HepG2 (cell line): ENCODE measurements around the gene R3HDM1. TPM values are rescaled to one million over a fixed set of nuclear protein-coding genes. Genes with fewer than 3 reads are reported as not detected.

Source experiments
- ATAC-seq: fragments of 200-7000 bp; cut with Tn5 transposase; 3 replicates; pipeline ENCODE4 v1.9.1; 2020; ENCODE audit warnings: mild to moderate bottlenecking, moderate library complexity
- BruUV-seq: library from RNA; stranded (reverse); fragments of 400-500 nt; replicated peaks from 2 replicates; lab custom pipeline; 2021; lab: Mats Ljungman, UMichigan
- CTCF ChIA-PET: fragments of 300-600 bp; formaldehyde crosslinking; extraction: SDS; loops from one replicate; lab custom pipeline; 2021; ENCODE audit warnings: low total read pairs, inconsistent platforms, low intra/inter-chr PET ratio; lab: Yijun Ruan, JAX
- POLR2A ChIA-PET: fragments of 350-600 bp; sonication (Branson Sonifier 250); formaldehyde crosslinking; loops from one replicate; lab custom pipeline; 2020; ENCODE audit warnings: antibody characterized with exemption, inconsistent platforms; lab: Yijun Ruan, JAX
- DNase-seq: peaks from one replicate; pipeline ENCODE4 v3.0.0-alpha.2; 2015; ENCODE audit warnings: low spot score
- FAIRE-seq: peaks from 3 replicates; lab custom pipeline; 2011; peaks lifted over from hg19 to GRCh38; lab: Jason Lieb, UNC
- H2AFZ ChIP-seq: one replicate; pipeline ENCODE4 v1.6.1; 2011; ENCODE audit warnings: low read length, inconsistent platforms
- H3K27ac ChIP-seq: fragments of 300-600 bp; 3 replicates; pipeline ENCODE4 v1.8.0; 2011; ENCODE audit warnings: mixed run types, mild to moderate bottlenecking, mixed read lengths, low read length, inconsistent platforms; ENCODE audit not compliant: insufficient read depth; ENCODE audit errors: extremely low read length
- H3K27me3 ChIP-seq, 2 experiments: fragments of 200-600 bp in 1 of 2; 2 replicates in 1 of 2; 3 replicates in 1 of 2; pipeline versions ENCODE4 v1.6.0 to v1.8.0; 2011; ENCODE audit warnings: low read length in 2 of 2, mild to moderate bottlenecking in 2 of 2, moderate library complexity in 2 of 2, inconsistent platforms in 1 of 2; ENCODE audit not compliant: insufficient read depth in 2 of 2, control insufficient read depth in 1 of 2
- H3K36me3 ChIP-seq, 2 experiments: fragments of 200-600 bp in 1 of 2; replicated peaks in 1 of 2; 2 replicates in 1 of 2; 3 replicates in 1 of 2; pipeline versions ENCODE4 v1.5.1 to v1.8.0; 2011; ENCODE audit warnings: low read length in 2 of 2, inconsistent platforms in 1 of 2; ENCODE audit not compliant: insufficient read depth in 2 of 2, control insufficient read depth in 1 of 2
- H3K4me1 ChIP-seq: 2 replicates; pipeline ENCODE4 v1.5.1; 2012; ENCODE audit warnings: low read length, inconsistent platforms; ENCODE audit not compliant: insufficient read depth
- H3K4me2 ChIP-seq: 2 replicates; pipeline ENCODE4 v1.6.0; 2011; ENCODE audit warnings: low read depth, low read length, inconsistent platforms
- H3K4me3 ChIP-seq, 3 experiments: fragments of 200-600 bp in 1 of 3; sonication (generic), shearing (Covaris generic) in 1 of 3; replicated peaks in 1 of 3; 2 replicates each; pipeline ENCODE4 v1.5.1; 2011 to 2016; ENCODE audit warnings: low read length in 3 of 3, inconsistent platforms in 2 of 3, low read depth in 2 of 3, mild to moderate bottlenecking in 2 of 3, control low read depth in 1 of 3, mixed read lengths in 1 of 3; ENCODE audit not compliant: insufficient read depth in 1 of 3
- H3K79me2 ChIP-seq: one replicate; pipeline ENCODE4 v1.6.1; 2011; ENCODE audit warnings: low read length, inconsistent platforms; ENCODE audit not compliant: insufficient read depth
- H3K9ac ChIP-seq: 2 replicates; pipeline ENCODE4 v1.6.0; 2011; ENCODE audit warnings: mild to moderate bottlenecking, low read depth, low read length, inconsistent platforms; ENCODE audit not compliant: insufficient read depth
- H3K9me3 ChIP-seq: 2 replicates; pipeline ENCODE4 v1.5.1; 2012; ENCODE audit warnings: mild to moderate bottlenecking, low read length
- H4K20me1 ChIP-seq: 2 replicates; pipeline ENCODE4 v1.6.0; 2011; ENCODE audit warnings: inconsistent platforms, mild to moderate bottlenecking, low read length, moderate library complexity; ENCODE audit not compliant: insufficient read depth
- CEBPG ChIP-seq: IDR thresholded peaks from 2 replicates; pipeline ENCODE4 v1.6.1; 2016
- HNRNPUL1 ChIP-seq: fragments of 200-400 bp; formaldehyde crosslinking; IDR thresholded peaks from 2 replicates; pipeline ENCODE4 v1.6.1; 2017; ENCODE audit warnings: low read depth, mild to moderate bottlenecking, low read length, moderate library complexity
- RARA ChIP-seq: IDR thresholded peaks from 2 replicates; pipeline ENCODE4 v1.6.1; 2016; ENCODE audit warnings: missing genetic modification reagents, missing compliant biosample characterization
- ZNF563 ChIP-seq: sonication (generic); formaldehyde crosslinking; IDR thresholded peaks from 2 replicates; pipeline ENCODE4 v1.8.0; 2022; ENCODE audit warnings: mild to moderate bottlenecking, moderate library complexity, missing genetic modification reagents
- ZNF713 ChIP-seq: sonication (generic); formaldehyde crosslinking; IDR thresholded peaks from 2 replicates; pipeline ENCODE4 v1.4.0; 2020; ENCODE audit warnings: mild to moderate bottlenecking, missing genetic modification reagents
- WGBS: methylation state at CpG from one replicate; pipeline ENCODE4 v1.1.6; 2017; ENCODE audit warnings: low lambda C conversion rate; 5-methylcytosine and 5-hydroxymethylcytosine counted together
- in situ Hi-C: cut with HindIII; loops from 2 replicates; pipeline ENCODE4 v1.10.0; 2017; ENCODE audit warnings: low pct_unique_long_range_greater_than_20kb; ENCODE audit not compliant: extremely low pct_ligation_motif_present
- intact Hi-C: fragments of 100-400 bp; cut with micrococcal nuclease; formaldehyde crosslinking; loops from one replicate; pipeline ENCODE4 v1.10.0; 2022; ENCODE audit not compliant: unreplicated experiment
- polyA plus RNA-seq, 8 experiments: library from polyadenylated mRNA; depleted of rRNA in 3 of 8; stranded (reverse) in 7 of 8; unstranded in 1 of 8; fragments of >200 nt; fragmentation: Illumina TruSeq in 4 of 8; extraction: Trizol in 4 of 8; gene quantifications; 2 replicates each; pipeline versions ENCODE4 v1.2.1 to v1.2.3, GENCODE V29; 2011 to 2016; ENCODE audit warnings: low read depth in 4 of 8, missing spikeins in 1 of 8, mixed read lengths in 1 of 8; ENCODE audit not compliant: insufficient read depth in 1 of 8
- total RNA-seq, 5 experiments: library from RNA; depleted of rRNA; stranded (reverse); fragments of >200 nt; fragmentation: Illumina TruSeq; extraction: Trizol; gene quantifications; 2 replicates each; pipeline ENCODE4 v1.2.3, GENCODE V29; 2016; ENCODE audit warnings: low read depth in 1 of 5
- TF ChIP-seq, protein P1 (sequence below): sonication (generic); formaldehyde crosslinking; conservative IDR thresholded peaks from 2 replicates; pipeline ENCODE4 v1.8.0; 2022; ENCODE audit warnings: mild to moderate bottlenecking, moderate library complexity, missing genetic modification reagents

R3HDM1 gene
- total and polyA plus RNA-seq, 2 of the 13 experiments (the other 11 are each of a cell fraction or from before 2014, with no cell fraction given) = 15.7 to 54.3 TPM

DNA sequence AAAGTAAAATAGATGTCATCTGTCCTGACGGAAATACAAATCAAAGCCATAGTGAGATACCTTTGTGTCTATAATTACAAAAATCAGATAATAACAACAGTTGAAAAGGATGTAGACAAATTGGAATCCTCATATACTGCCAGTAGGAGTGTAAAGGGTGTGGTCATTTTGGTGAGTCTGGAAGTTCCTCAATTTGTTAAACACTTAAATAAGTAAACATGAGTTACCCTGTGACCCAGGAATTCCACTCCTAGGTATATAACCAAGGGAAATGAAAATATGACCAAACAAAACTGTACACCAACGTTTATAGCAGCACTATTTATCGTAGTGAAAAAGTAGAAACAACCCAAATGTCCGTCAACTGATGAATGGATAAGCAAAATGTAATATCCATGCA, 24.0 kb downstream of the R3HDM1 start (continued):
- TF ChIP-seq ZNF713 = no peak
- TF ChIP-seq, protein P1, sequence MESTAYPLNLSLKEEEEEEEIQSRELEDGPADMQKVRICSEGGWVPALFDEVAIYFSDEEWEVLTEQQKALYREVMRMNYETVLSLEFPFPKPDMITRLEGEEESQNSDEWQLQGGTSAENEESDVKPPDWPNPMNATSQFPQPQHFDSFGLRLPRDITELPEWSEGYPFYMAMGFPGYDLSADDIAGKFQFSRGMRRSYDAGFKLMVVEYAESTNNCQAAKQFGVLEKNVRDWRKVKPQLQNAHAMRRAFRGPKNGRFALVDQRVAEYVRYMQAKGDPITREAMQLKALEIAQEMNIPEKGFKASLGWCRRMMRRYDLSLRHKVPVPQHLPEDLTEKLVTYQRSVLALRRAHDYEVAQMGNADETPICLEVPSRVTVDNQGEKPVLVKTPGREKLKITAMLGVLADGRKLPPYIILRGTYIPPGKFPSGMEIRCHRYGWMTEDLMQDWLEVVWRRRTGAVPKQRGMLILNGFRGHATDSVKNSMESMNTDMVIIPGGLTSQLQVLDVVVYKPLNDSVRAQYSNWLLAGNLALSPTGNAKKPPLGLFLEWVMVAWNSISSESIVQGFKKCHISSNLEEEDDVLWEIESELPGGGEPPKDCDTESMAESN (CRISPR knock-in tag) = no peak
- no peak for TF ChIP-seq HNRNPUL1
- no peak for TF ChIP-seq CEBPG (CRISPR knock-in tag)

DNA sequence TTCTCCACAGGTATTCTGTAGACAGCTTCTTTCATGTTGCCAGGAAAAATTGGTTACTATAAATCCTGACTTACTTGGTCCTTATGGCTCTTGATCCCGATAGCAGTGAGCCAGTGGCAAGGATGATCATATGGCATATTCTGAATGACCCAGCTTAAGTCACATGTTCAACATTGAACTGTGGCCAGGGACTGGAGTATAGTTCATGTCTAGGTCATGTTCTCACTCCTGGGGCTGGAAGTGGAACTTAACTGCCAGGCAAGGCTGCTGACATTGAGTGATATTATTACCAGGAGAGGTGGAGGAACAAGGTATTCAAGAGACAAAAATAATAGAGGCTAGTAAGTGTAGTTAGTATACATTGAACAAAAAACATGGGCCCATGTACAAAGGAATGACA, 26.2 kb downstream of the R3HDM1 start:
- WGBS = 100% methylated on average over 1 of the region's 1 CpG
- TF ChIP-seq ZNF563 (CRISPR knock-in tag) = no peak
- TF ChIP-seq RARA (CRISPR knock-in tag) = peak; percentile 70; the same call in 1 of the 2 replicates
- H4K20me1 ChIP-seq = no peaks in the 10 kb centered on the region
- no peak; the same call in 2 of the 3 replicates for ATAC-seq
- no peaks in the 10 kb centered on the region for H3K27me3 ChIP-seq
- intact Hi-C loops = no loop called here
- H3K4me2 ChIP-seq = no peak overlapping the region
- H3K79me2 ChIP-seq = peaks cover 50% of the 10 kb centered on the region
- H2AFZ ChIP-seq = no peak overlapping the region
- H3K9ac ChIP-seq = no peak overlapping the region
- no peaks in the 10 kb centered on the region for H3K36me3 ChIP-seq
- H3K4me3 ChIP-seq = no peak overlapping the region
- no TSS peak for BruUV-seq
- CTCF ChIA-PET = no interaction called here
- H3K27ac ChIP-seq = no peak overlapping the region
- no peak for DNase-seq
- FAIRE-seq = no peak
- POLR2A ChIA-PET = interaction anchor here (1.5 kb wide), 1 partner anchor 27 kb away, joined by 3 read pairs; the partner anchor contains the start of gene ZRANB3
- H3K9me3 ChIP-seq = no peaks in the 10 kb centered on the region
- in situ Hi-C loops = no loop called here
- no peaks in the 10 kb centered on the region for H3K4me1 ChIP-seq
